CD4-positive, alpha-beta T cell treated with Interleukin-17A for 4 hours (primary cell): ENCODE data around the gene IER3IP1.
"Not testable (repeated sequence)": the region's sequence is repeated elsewhere in the genome, so short reads cannot be mapped to it uniquely, and the experiment has no call there.

Experiments used
- DNase-seq: peaks from one replicate; pipeline ENCODE4 v3.0.0-alpha.2; 2020; ENCODE audit warnings: mixed read lengths

IER3IP1 gene

GRCh38 chr18:47158404-47158803 lies 17.8 kb downstream of the IER3IP1 start:
- not testable (repeated sequence) for DNase-seq

GRCh38 chr18:47151439-47151838 lies 24.7 kb downstream of the IER3IP1 start:
- no peak for DNase-seq

- peak; percentile 27 for DNase-seq
Observed at GRCh38 chr18:47150824-47151366, 25.3 kb downstream of the IER3IP1 start.

DNA sequence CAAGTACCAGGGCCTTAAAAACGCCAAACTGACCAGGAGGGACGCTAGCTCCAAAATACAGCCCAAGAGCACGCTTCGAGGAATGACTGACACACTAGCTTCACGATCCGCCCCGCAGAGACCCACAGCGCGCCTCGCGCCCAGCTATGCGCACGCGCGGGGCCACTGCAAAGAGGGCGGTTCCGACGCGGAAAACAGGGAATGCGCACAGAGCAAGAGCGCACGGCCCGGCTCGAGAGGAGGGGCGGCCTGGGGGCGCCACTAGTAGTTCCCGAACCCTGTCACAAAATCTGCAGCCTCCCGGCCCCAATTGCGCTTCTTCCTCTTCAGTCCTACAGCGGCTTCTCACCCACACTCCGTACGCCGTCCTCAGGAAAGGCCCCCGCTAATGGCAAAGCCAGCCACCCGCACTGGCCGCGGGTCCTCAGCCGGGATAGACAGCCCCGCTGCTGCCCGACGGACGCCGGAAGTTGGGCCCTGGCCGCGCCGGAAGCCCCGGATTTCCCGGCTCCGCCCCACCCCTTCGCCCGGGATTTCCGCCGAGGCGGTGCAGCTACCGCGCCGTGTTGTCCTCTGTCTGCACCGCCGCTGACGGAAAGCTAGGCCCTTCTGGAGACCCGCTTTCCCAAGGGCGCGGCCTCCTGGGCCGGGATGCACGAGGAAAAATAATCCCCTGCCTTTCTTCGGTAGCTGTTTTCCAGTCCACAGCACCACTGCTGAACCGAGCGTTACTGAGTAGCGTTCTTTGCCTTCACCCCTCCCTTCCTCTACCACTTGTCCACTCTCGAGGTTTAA lies 25.9 kb downstream of the IER3IP1 start, which contains the start of gene HDHD2:
TSS of gene HDHD2 (minus strand) at position 472 of the 795 bp plus-strand sequence. CDS start 14,061 bp downstream, outside the sequence.
- DNase-seq, result peak; percentile 83

- no peak for DNase-seq
Observed at GRCh38 chr18:47149457-47150028, 26.6 kb downstream of the IER3IP1 start.

- DNase-seq, result no peak
Observed at GRCh38 chr18:47146206-47146605, 30.0 kb downstream of the IER3IP1 start.

- DNase-seq, result no peak
Observed at GRCh38 chr18:47143899-47144485, 32.2 kb downstream of the IER3IP1 start.

- no peak for DNase-seq
Observed at GRCh38 chr18:47143153-47143552, 33.0 kb downstream of the IER3IP1 start.

- no peak for DNase-seq
Observed at GRCh38 chr18:47141289-47141688, 34.9 kb downstream of the IER3IP1 start.

GRCh38 chr18:47121146-47121545 lies 55.0 kb downstream of the IER3IP1 start:
- no peak for DNase-seq

DNA sequence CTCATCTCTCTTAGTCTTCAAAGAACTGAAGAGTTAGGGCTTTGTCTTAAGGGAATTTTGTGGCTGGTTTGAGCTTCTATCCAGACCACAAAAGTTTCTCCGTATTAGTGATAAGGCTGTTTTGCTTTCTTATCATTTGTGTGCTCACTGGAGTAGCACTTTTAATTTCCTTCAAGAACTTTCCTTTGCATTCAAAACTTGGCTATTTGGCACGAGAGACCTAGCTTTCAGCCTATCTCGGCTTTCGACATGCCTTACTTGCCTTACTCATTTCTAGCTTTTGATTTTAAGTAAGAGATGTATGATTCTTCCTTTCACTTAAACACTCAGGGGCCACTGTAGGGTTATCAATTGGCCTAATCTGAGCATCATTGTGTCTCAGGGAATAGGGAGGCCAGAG lies 55.7 kb downstream of the IER3IP1 start:
- DNase-seq, result no peak

DNA sequence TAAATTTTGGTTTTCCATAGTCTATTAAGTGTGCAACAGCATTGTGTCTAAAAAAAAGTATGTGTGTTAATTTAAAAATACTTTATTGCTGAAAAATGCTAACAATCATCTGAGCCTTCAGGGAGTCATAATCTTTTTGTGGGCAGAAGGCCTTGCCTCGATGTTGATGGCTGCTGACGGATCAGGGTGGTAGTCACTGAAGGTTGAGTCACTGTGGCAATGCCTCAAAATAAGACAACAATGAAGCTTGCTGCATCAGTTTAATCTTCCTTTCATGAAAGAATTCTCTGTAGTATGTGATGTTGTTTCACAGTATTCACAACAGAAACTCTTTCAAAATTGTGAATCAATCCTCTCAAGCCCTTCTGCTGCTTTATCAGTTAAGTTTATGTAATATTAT lies 57.2 kb downstream of the IER3IP1 start:
- DNase-seq, result no peak

GRCh38 chr18:47115205-47115604 lies 61.0 kb downstream of the IER3IP1 start:
- no peak for DNase-seq

- no peak for DNase-seq
Observed at GRCh38 chr18:47113796-47114540, 62.2 kb downstream of the IER3IP1 start.

GRCh38 chr18:47110492-47111274 lies 65.5 kb downstream of the IER3IP1 start:
- no peak for DNase-seq

DNA sequence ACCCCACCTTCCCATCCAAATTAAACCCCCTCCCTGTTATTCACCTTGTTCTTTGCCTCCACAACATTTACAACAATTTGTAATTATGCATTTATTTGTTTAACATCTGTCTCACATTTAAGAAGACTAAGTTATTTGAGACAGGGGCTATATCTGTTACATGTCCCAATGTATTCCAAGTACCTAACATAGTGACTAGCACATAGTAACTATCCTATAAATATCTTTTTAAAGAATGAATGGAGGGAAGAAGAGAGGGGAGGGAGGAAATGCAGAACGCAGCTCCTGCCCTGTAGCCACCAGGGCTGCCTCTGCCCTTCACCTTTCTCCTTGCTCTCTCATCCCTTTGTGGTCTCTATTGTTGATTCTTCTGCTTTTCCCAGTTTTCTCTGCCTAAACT lies 66.4 kb downstream of the IER3IP1 start:
- no peak for DNase-seq

DNA sequence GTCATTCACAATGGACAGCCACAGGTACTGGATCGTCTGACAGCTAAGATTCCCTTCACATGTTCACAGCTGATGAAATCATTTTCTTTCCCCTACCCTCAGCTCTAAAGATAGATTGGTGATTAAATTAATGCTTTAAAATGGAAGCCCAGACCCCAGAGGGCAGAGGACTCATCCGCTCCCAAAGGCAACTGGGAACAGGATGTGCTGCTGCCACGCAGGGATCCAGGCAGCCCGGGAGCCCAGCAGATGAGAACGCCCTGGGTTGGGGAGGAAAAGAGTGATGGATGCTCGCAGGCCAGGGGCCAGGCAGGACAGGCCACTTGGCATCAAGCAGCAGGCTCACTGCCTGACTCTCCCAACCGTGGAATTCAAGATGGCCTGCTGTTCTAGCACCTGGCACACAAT lies 67.2 kb downstream of the IER3IP1 start:
- no peak for DNase-seq

GRCh38 chr18:47108373-47108772 lies 67.8 kb downstream of the IER3IP1 start:
- DNase-seq, result no peak
